MM.1S (cell line): ENCODE results near the gene HSPA1A.

Experiments used
- DNase-seq: peaks from one replicate; pipeline ENCODE4 v3.0.0-alpha.2; 2015
- H2AFZ ChIP-seq: fragments of 300-600 bp; sonication (generic); 2 replicates; pipeline ENCODE4 v1.6.0; 2016; ENCODE audit warnings: antibody characterized with exemption, low read length
- H3F3A ChIP-seq: fragments of 300-600 bp; sonication (generic); 2 replicates; pipeline ENCODE4 v1.6.1; 2016; ENCODE audit warnings: mild to moderate bottlenecking, antibody characterized with exemption, low read length, moderate library complexity, mixed read lengths; ENCODE audit not compliant: insufficient read depth
- H3K27ac ChIP-seq: fragments of 300-600 bp; sonication (generic); 2 replicates; pipeline ENCODE4 v1.5.1; 2016; ENCODE audit warnings: mild to moderate bottlenecking, low read length
- H3K27me3 ChIP-seq: fragments of 300-600 bp; sonication (generic); replicated peaks from 2 replicates; pipeline ENCODE4 v1.6.0; 2016; ENCODE audit warnings: low read length; ENCODE audit not compliant: insufficient read depth
- H3K36me3 ChIP-seq: fragments of 300-600 bp; sonication (generic); replicated peaks from 2 replicates; pipeline ENCODE4 v1.6.1; 2016; ENCODE audit warnings: mild to moderate bottlenecking, low read length, mixed read lengths; ENCODE audit not compliant: insufficient read depth
- H3K4me1 ChIP-seq: fragments of 300-600 bp; sonication (generic); 2 replicates; pipeline ENCODE4 v1.6.1; 2016; ENCODE audit warnings: low read length, mixed read lengths
- H3K4me2 ChIP-seq: fragments of 300-600 bp; sonication (generic); 2 replicates; pipeline ENCODE4 v1.6.0; 2016; ENCODE audit warnings: low read depth, low read length
- H3K4me3 ChIP-seq: fragments of 300-600 bp; sonication (generic); 2 replicates; pipeline ENCODE4 v1.5.1; 2016; ENCODE audit warnings: low read length, mixed read lengths
- H3K79me2 ChIP-seq: fragments of 300-600 bp; sonication (generic); 2 replicates; pipeline ENCODE4 v1.6.1; 2016; ENCODE audit warnings: mixed run types, low read length, mixed read lengths
- H3K9ac ChIP-seq: fragments of 300-600 bp; sonication (generic); 2 replicates; pipeline ENCODE4 v1.6.1; 2016; ENCODE audit warnings: low read length, mixed read lengths
- H3K9me2 ChIP-seq: fragments of 300-600 bp; sonication (generic); replicated peaks from 2 replicates; pipeline ENCODE4 v1.6.1; 2016; ENCODE audit warnings: mild to moderate bottlenecking, low read length, mixed read lengths; ENCODE audit not compliant: insufficient read depth
- H3K9me3 ChIP-seq: fragments of 300-600 bp; sonication (generic); replicated peaks from 2 replicates; pipeline ENCODE4 v1.6.1; 2016; ENCODE audit warnings: mild to moderate bottlenecking, low read length, mixed read lengths; ENCODE audit not compliant: insufficient read depth
- H4K20me1 ChIP-seq: fragments of 300-600 bp; sonication (generic); 2 replicates; pipeline ENCODE4 v1.6.1; 2016; ENCODE audit warnings: mild to moderate bottlenecking, low read length, moderate library complexity, mixed read lengths; ENCODE audit not compliant: insufficient read depth
- EZH2 ChIP-seq: fragments of 300-600 bp; sonication (generic); optimal IDR thresholded peaks from 2 replicates; pipeline ENCODE3; 2017; ENCODE audit warnings: low read depth, mild to moderate bottlenecking, antibody characterized with exemption, low read length, mixed read lengths
- EZH2phosphoT487 ChIP-seq: fragments of 300-600 bp; sonication (generic); IDR thresholded peaks from 2 replicates; pipeline ENCODE4 v1.6.1; 2018; ENCODE audit warnings: antibody characterized with exemption, low read length
- TF ChIP-seq, protein P1 (sequence below): fragments of 300-600 bp; sonication (generic); IDR thresholded peaks from 2 replicates; pipeline ENCODE4 v1.5.1; 2016; ENCODE audit warnings: antibody characterized with exemption, low read length, mixed read lengths

The HSPA1A gene

GRCh38 chr6:31794294-31794865, 21.0 kb upstream of the HSPA1A start:
- DNase-seq = peak; percentile 30

DNA sequence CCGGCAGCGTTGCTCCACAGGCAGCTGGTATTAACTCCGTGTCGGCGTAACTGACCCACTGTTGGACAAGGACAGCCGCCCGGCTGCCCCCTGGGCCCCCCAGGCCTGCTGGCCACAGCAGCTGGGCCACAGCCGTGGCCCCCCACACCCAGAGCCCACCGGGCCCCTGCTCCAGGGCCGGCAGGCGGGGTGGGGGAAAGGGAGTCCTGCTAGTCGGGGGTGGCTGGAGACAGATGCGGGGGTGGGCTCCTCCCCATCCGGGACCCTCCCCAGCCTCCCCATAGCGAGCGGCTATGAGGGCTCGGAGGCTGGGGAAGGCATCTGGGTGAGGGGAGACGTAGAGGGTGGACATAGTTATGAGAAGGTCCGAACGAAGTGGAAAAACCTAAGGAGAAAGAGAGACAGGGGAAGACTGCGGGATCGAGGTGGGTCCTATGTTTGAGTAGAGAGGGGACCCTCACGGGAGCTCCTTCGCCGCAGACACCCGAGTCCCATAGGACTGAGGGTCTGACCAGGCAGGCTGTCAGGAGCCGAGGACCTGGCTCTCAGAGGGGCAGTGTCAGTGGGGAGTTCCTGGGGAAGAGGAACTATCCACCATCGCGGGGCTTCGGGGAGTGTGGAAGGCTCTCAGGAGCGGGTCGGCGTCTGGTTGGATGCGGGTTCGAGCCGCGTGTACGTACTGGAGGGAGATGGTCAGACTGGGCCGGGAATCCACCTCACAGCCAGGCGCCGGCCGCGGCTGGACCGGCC, 20.3 kb upstream of the HSPA1A start:
- Histone ChIP-seq H3K4me1 (peaks cover 14% of the 10 kb centered on the region), H2AFZ (peak overlapping the region; percentile 46; the same call in 1 of the 2 replicates), H4K20me1 (no peaks in the 10 kb centered on the region), H3K9me2 (no peaks in the 10 kb centered on the region), H3F3A (peaks cover 38% of the 10 kb centered on the region), H3K27ac (peak overlapping the region; percentile 83), H3K4me3 (peak overlapping the region; percentile 100), H3K79me2 (peaks cover 52% of the 10 kb centered on the region), H3K27me3 (no peaks in the 10 kb centered on the region), H3K9me3 (no peaks in the 10 kb centered on the region), H3K4me2 (peak overlapping the region; percentile 84), H3K9ac (peak overlapping the region; percentile 100), H3K36me3 (no peaks in the 10 kb centered on the region; the same call in 1 of the 2 replicates)
- no peak for DNase-seq
- TF ChIP-seq EZH2 = no peak
- TF ChIP-seq, protein P1, sequence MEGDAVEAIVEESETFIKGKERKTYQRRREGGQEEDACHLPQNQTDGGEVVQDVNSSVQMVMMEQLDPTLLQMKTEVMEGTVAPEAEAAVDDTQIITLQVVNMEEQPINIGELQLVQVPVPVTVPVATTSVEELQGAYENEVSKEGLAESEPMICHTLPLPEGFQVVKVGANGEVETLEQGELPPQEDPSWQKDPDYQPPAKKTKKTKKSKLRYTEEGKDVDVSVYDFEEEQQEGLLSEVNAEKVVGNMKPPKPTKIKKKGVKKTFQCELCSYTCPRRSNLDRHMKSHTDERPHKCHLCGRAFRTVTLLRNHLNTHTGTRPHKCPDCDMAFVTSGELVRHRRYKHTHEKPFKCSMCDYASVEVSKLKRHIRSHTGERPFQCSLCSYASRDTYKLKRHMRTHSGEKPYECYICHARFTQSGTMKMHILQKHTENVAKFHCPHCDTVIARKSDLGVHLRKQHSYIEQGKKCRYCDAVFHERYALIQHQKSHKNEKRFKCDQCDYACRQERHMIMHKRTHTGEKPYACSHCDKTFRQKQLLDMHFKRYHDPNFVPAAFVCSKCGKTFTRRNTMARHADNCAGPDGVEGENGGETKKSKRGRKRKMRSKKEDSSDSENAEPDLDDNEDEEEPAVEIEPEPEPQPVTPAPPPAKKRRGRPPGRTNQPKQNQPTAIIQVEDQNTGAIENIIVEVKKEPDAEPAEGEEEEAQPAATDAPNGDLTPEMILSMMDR = no peak

More at GRCh38 chr6:31794294-31794865, 21.0 kb upstream of the HSPA1A start:
- Histone ChIP-seq H4K20me1 (no peaks in the 10 kb centered on the region), H3K9me2 (no peaks in the 10 kb centered on the region), H3K27me3 (no peaks in the 10 kb centered on the region), H3K4me2 (peak overlapping the region; percentile 84), H3K9ac (peak overlapping the region; percentile 100), H3K4me3 (peak overlapping the region; percentile 100), H3K4me1 (peaks cover 16% of the 10 kb centered on the region), H3K27ac (peak overlapping the region; percentile 83), H3K9me3 (no peaks in the 10 kb centered on the region), H3K36me3 (no peaks in the 10 kb centered on the region; the same call in 1 of the 2 replicates), H2AFZ (no peak overlapping the region), H3K79me2 (peaks cover 52% of the 10 kb centered on the region), H3F3A (peaks cover 43% of the 10 kb centered on the region)
- TF ChIP-seq, protein P1 = no peak
- TF ChIP-seq EZH2phosphoT487 (no peak), EZH2 (no peak)

- Histone ChIP-seq H3K27ac (peak within 1 kb of the TSS; percentile 83), H3K9ac (peak within 1 kb of the TSS; percentile 100), H4K20me1 (no peaks in the 10 kb centered on the region), H3K4me3 (peak within 1 kb of the TSS; percentile 100), H3K27me3 (no peaks in the 10 kb centered on the region), H2AFZ (peak within 1 kb of the TSS; percentile 46; the same call in 1 of the 2 replicates), H3K9me3 (no peaks in the 10 kb centered on the region), H3K4me1 (peaks cover 8% of the 10 kb centered on the region), H3F3A (peaks cover 33% of the 10 kb centered on the region), H3K36me3 (no peaks in the 10 kb centered on the region), H3K9me2 (no peaks in the 10 kb centered on the region), H3K79me2 (peaks cover 45% of the 10 kb centered on the region), H3K4me2 (peak within 1 kb of the TSS; percentile 84)
- DNase-seq = peak; percentile 91
- no peak for TF ChIP-seq EZH2
- TF ChIP-seq, protein P1 = peak; percentile 69
Measured at GRCh38 chr6:31795616-31796298, 19.6 kb upstream of the HSPA1A start, which contains the start of gene VARS1. Gene VARS1, minus strand, starts transcription at chr6:31795752. Its CDS starts 535 bp downstream, at chr6:31795217.
